GM23338 (cell line): ENCODE data around the gene HAPLN2. TPM values are rescaled to one million over a fixed set of nuclear protein-coding genes. Genes with fewer than 3 reads are reported as not detected.
A peak's percentile ranks its signal among the peaks of the same experiment; 100 is the strongest.

Experiments used
- ATAC-seq: fragments of 200-7000 bp; cut with Tn5 transposase; 3 replicates; pipeline ENCODE4 v1.9.1; 2020
- DNase-seq: peaks from one replicate; pipeline ENCODE4 v3.0.0-alpha.2; 2015; ENCODE audit warnings: low spot score
- H2AFZ ChIP-seq: fragments of 200-600 bp; sonication (generic); 2 replicates; pipeline ENCODE4 v1.8.0; 2016; ENCODE audit warnings: antibody characterized with exemption, mild to moderate bottlenecking, moderate library complexity
- H3F3A ChIP-seq: fragments of 200-600 bp; sonication (generic); replicated peaks from 2 replicates; pipeline ENCODE4 v1.8.0; 2017; ENCODE audit warnings: antibody characterized with exemption, mixed run types, low read depth
- H3K27ac ChIP-seq: fragments of 200-600 bp; sonication (generic); 2 replicates; pipeline ENCODE4 v1.6.1; 2016; ENCODE audit warnings: low read depth
- H3K27me3 ChIP-seq: fragments of 200-600 bp; sonication (generic); 2 replicates; pipeline ENCODE4 v1.8.0; 2016; ENCODE audit warnings: mild to moderate bottlenecking, mixed run types, moderate library complexity; ENCODE audit not compliant: insufficient read depth
- H3K36me3 ChIP-seq: fragments of 200-600 bp; sonication (generic); 2 replicates; pipeline ENCODE4 v1.8.0; 2016; ENCODE audit warnings: mild to moderate bottlenecking; ENCODE audit not compliant: insufficient read depth
- H3K4me1 ChIP-seq: fragments of 200-600 bp; sonication (generic); 2 replicates; pipeline ENCODE4 v1.8.0; 2016; ENCODE audit warnings: mild to moderate bottlenecking, moderate library complexity; ENCODE audit not compliant: insufficient read depth
- H3K4me2 ChIP-seq: fragments of 200-600 bp; sonication (generic); 2 replicates; pipeline ENCODE4 v1.7.1; 2017; ENCODE audit warnings: mixed run types
- H3K4me3 ChIP-seq: fragments of 200-600 bp; sonication (generic); 2 replicates; pipeline ENCODE4 v1.6.1; 2016; ENCODE audit warnings: mixed run types
- H3K79me2 ChIP-seq: fragments of 200-600 bp; sonication (generic); replicated peaks from 2 replicates; pipeline ENCODE4 v1.8.0; 2017; ENCODE audit warnings: mild to moderate bottlenecking; ENCODE audit not compliant: insufficient read depth
- H3K9me2 ChIP-seq: fragments of 200-600 bp; sonication (generic); 2 replicates; pipeline ENCODE4 v1.8.0; 2017; ENCODE audit not compliant: insufficient read depth
- H4K20me1 ChIP-seq: fragments of 200-600 bp; sonication (generic); replicated peaks from 2 replicates; pipeline ENCODE4 v1.8.0; 2017; ENCODE audit warnings: mild to moderate bottlenecking; ENCODE audit not compliant: insufficient read depth
- H3K27ac Mint-ChIP-seq: 2 replicates; pipeline ENCODE4 v1.8.0; 2020; ENCODE audit warnings: inconsistent platforms, mild to moderate bottlenecking, moderate library complexity, mixed read lengths
- H3K27me3 Mint-ChIP-seq: 3 replicates; pipeline ENCODE4 v1.8.0; 2022; ENCODE audit warnings: low read depth, mild to moderate bottlenecking, moderate library complexity, mixed read lengths, inconsistent platforms; ENCODE audit not compliant: insufficient read depth, poor library complexity
- H3K36me3 Mint-ChIP-seq: 3 replicates; pipeline ENCODE4 v1.8.0; 2021; ENCODE audit warnings: low read depth, mild to moderate bottlenecking, inconsistent platforms, moderate library complexity, mixed read lengths
- H3K4me1 Mint-ChIP-seq: 3 replicates; pipeline ENCODE4 v1.8.0; 2020; ENCODE audit warnings: mild to moderate bottlenecking, inconsistent platforms, mixed read lengths
- H3K4me3 Mint-ChIP-seq: 3 replicates; pipeline ENCODE4 v1.8.0; 2021; ENCODE audit warnings: moderate library complexity, mild to moderate bottlenecking, inconsistent platforms, mixed read lengths
- H3K9me3 Mint-ChIP-seq: 3 replicates; pipeline ENCODE4 v1.8.0; 2020; ENCODE audit warnings: moderate library complexity, mild to moderate bottlenecking, inconsistent platforms, mixed read lengths
- CREB1 ChIP-seq: fragments of 250-450 bp; sonication (Bioruptor Pico); IDR thresholded peaks from 2 replicates; pipeline ENCODE4 v1.5.0; 2020; ENCODE audit warnings: low read depth, mild to moderate bottlenecking, moderate library complexity
- CTCF ChIP-seq, 2 experiments: fragments of 200-600 bp in 1 of 2; sonication (generic) in 1 of 2; conservative IDR thresholded peaks; 2 replicates each; pipeline versions ENCODE4 v1.5.1 to v1.6.1; 2016 to 2017; ENCODE audit warnings: antibody characterized with exemption in 2 of 2, low read depth in 2 of 2, mild to moderate bottlenecking in 2 of 2, moderate library complexity in 1 of 2
- ETS1 ChIP-seq: IDR thresholded peaks from 2 replicates; pipeline ENCODE4 v1.6.1; 2016; ENCODE audit warnings: antibody characterized with exemption
- POLR2AphosphoS5 ChIP-seq: IDR thresholded peaks from 2 replicates; pipeline ENCODE4 v1.6.1; 2016; ENCODE audit warnings: antibody characterized with exemption, low read depth
- REST ChIP-seq: IDR thresholded peaks from one replicate; pipeline ENCODE4 v1.6.1; 2018; ENCODE audit warnings: antibody characterized with exemption; ENCODE audit not compliant: unreplicated experiment
- STAT1 ChIP-seq: IDR thresholded peaks from one replicate; pipeline ENCODE4 v1.6.1; 2016; ENCODE audit warnings: antibody characterized with exemption; ENCODE audit not compliant: unreplicated experiment
- ZNF331 ChIP-seq: fragments of 250-450 bp; sonication (Bioruptor Pico); IDR thresholded peaks from 2 replicates; pipeline ENCODE4 v1.5.0; 2020; ENCODE audit warnings: low read depth, mild to moderate bottlenecking, moderate library complexity
- polyA plus RNA-seq: library from polyadenylated mRNA; unstranded; fragments of >200 nt; fragmentation: Nextera tagmentation; extraction: Ambion mirVana; gene quantifications from 2 replicates; pipeline ENCODE4 v1.2.1, GENCODE V29; 2016
- total RNA-seq: library from RNA; depleted of rRNA; stranded (reverse); fragments of >200 nt; shearing (Covaris generic); gene quantifications from 2 replicates; pipeline ENCODE4 v1.2.3, GENCODE V29; 2014

Gene HAPLN2
- total and polyA plus RNA-seq, 2 experiments from 2014 or later: 0.53 TPM; not detected in 1

GRCh38 chr1:156659988-156660751 lies 41.0 kb downstream of the HAPLN2 start:
- Mint-ChIP-seq H3K27me3 (peaks cover 47% of the 10 kb centered on the region), H3K9me3 (no peaks in the 10 kb centered on the region; the same call in 1 of the 3 replicates), H3K36me3 (peaks cover 2% of the 10 kb centered on the region; the same call in 1 of the 3 replicates), H3K4me3 (peak overlapping the region; percentile 40; the same call in 2 of the 3 replicates), H3K27ac (peak overlapping the region; percentile 98), H3K4me1 (peaks cover 72% of the 10 kb centered on the region)
- H3K4me2 ChIP-seq: peak overlapping the region; percentile 74
- ATAC-seq (peak; percentile 64), DNase-seq (peak; percentile 99)
- no peak for TF ChIP-seq STAT1
- peak; percentile 93 to 98 for TF ChIP-seq CTCF (conservative IDR thresholded peaks at IDR 0.05; ENCODE audit: low read depth in 2 of 2)
- peak; percentile 74; the same call in 1 of the 2 replicates for TF ChIP-seq ETS1
- TF ChIP-seq POLR2AphosphoS5: peak; percentile 27; the same call in 1 of the 2 replicates
- TF ChIP-seq CREB1: peak; percentile 60; the same call in 1 of the 2 replicates
- TF ChIP-seq REST: no peak
- no peaks in the 10 kb centered on the region for H4K20me1 ChIP-seq
- H2AFZ ChIP-seq: peak overlapping the region; percentile 74; the same call in 1 of the 2 replicates
- H3K27ac ChIP-seq: peak overlapping the region; percentile 81; the same call in 1 of the 2 replicates
- H3K4me1 ChIP-seq: peaks cover 67% of the 10 kb centered on the region
- no peaks in the 10 kb centered on the region for H3K79me2 ChIP-seq
- H3K27me3 ChIP-seq: peaks cover 47% of the 10 kb centered on the region
- H3F3A ChIP-seq: peaks cover 24% of the 10 kb centered on the region; the same call in 1 of the 2 replicates
- H3K36me3 ChIP-seq: no peaks in the 10 kb centered on the region
- 0 out of 2 replicates have a peak overlapping the region, but pooled peaks have one; percentile 9 for H3K4me3 ChIP-seq
- H3K9me2 ChIP-seq: no peaks in the 10 kb centered on the region

- no peaks in the 10 kb centered on the region for H3K9me2 ChIP-seq
- no peaks in the 10 kb centered on the region for H3K79me2 ChIP-seq
- H2AFZ ChIP-seq: no peak overlapping the region
- Mint-ChIP-seq H3K27me3 (peaks cover 43% of the 10 kb centered on the region), H3K27ac (peak overlapping the region; percentile 81), H3K9me3 (no peaks in the 10 kb centered on the region; the same call in 1 of the 3 replicates), H3K36me3 (peaks cover 2% of the 10 kb centered on the region; the same call in 1 of the 3 replicates), H3K4me1 (peaks cover 72% of the 10 kb centered on the region), H3K4me3 (peak overlapping the region; percentile 31; the same call in 1 of the 3 replicates)
- H3K4me2 ChIP-seq: peak overlapping the region; percentile 74
- no peak for ATAC-seq
- peaks cover 24% of the 10 kb centered on the region; the same call in 1 of the 2 replicates for H3F3A ChIP-seq
- H3K27me3 ChIP-seq: peaks cover 41% of the 10 kb centered on the region
- H3K4me1 ChIP-seq: peaks cover 72% of the 10 kb centered on the region
- H4K20me1 ChIP-seq: no peaks in the 10 kb centered on the region
- TF ChIP-seq CREB1 (no peak), POLR2AphosphoS5 (no peak), ZNF331 (CRISPR knock-in tag) (no peak)
- H3K36me3 ChIP-seq: no peaks in the 10 kb centered on the region
- H3K27ac ChIP-seq: peak overlapping the region; percentile 81; the same call in 1 of the 2 replicates
- 0 out of 2 replicates have a peak overlapping the region, but pooled peaks have one; percentile 9 for H3K4me3 ChIP-seq
- no peak for DNase-seq
Observed at GRCh38 chr1:156660752-156661112, 41.5 kb downstream of the HAPLN2 start.
